OCI-LY7 (cell line): Measurements from ENCODE around the gene LRP1-AS. TPM values are rescaled to one million over a fixed set of nuclear protein-coding genes. Genes with fewer than 3 reads are reported as not detected.

ENCODE experiments used
- BruUV-seq: library from RNA; stranded (reverse); fragments of 400-500 nt; replicated peaks from 2 replicates; lab custom pipeline; 2021; lab: Mats Ljungman, UMichigan
- CTCF ChIA-PET: fragments of 300-600 bp; sonication (Branson Sonifier 250); formaldehyde crosslinking; loops from one replicate; lab custom pipeline; 2022; ENCODE audit warnings: antibody characterized with exemption; ENCODE audit not compliant: unreplicated experiment; lab: Charles Lee
- POLR2A ChIA-PET: fragments of 300-600 bp; sonication (Branson Sonifier 250); formaldehyde crosslinking; loops from one replicate; lab custom pipeline; 2022; ENCODE audit warnings: antibody characterized with exemption; lab: Charles Lee
- DNase-seq: peaks from one replicate; pipeline ENCODE4 v3.0.0-alpha.2; 2015; ENCODE audit warnings: low spot score
- H2AFZ ChIP-seq: fragments of 200-600 bp; sonication (generic), shearing (Covaris generic); 2 replicates; pipeline ENCODE4 v1.6.1; 2014; ENCODE audit warnings: mild to moderate bottlenecking, antibody characterized with exemption, low read length, moderate library complexity
- H3K27ac ChIP-seq: fragments of 200-600 bp; sonication (generic); 2 replicates; pipeline ENCODE4 v1.5.1; 2014; ENCODE audit warnings: mixed run types, low read depth, mild to moderate bottlenecking, moderate library complexity, low read length, inconsistent platforms; ENCODE audit not compliant: poor library complexity, severe bottlenecking
- H3K36me3 ChIP-seq: fragments of 200-600 bp; sonication (generic); 2 replicates; pipeline ENCODE4 v1.6.1; 2014; ENCODE audit warnings: mild to moderate bottlenecking, antibody characterized with exemption, low read length, moderate library complexity, mixed read lengths; ENCODE audit not compliant: insufficient read depth
- H3K4me1 ChIP-seq: fragments of 200-600 bp; sonication (generic); 2 replicates; pipeline ENCODE4 v1.5.1; 2014; ENCODE audit warnings: mild to moderate bottlenecking, low read length; ENCODE audit not compliant: insufficient read depth, poor library complexity, severe bottlenecking
- H3K4me2 ChIP-seq: fragments of 200-600 bp; sonication (generic); 2 replicates; pipeline ENCODE4 v1.6.1; 2014; ENCODE audit warnings: mild to moderate bottlenecking, low read length
- H3K4me3 ChIP-seq: fragments of 200-600 bp; sonication (generic); 2 replicates; pipeline ENCODE4 v1.5.1; 2014; ENCODE audit warnings: mild to moderate bottlenecking, low read depth, low read length; ENCODE audit not compliant: poor library complexity, severe bottlenecking
- H3K79me2 ChIP-seq: fragments of 200-600 bp; sonication (generic); 2 replicates; pipeline ENCODE4 v1.6.1; 2016; ENCODE audit warnings: low read depth, mild to moderate bottlenecking, low read length, moderate library complexity, mixed read lengths; ENCODE audit not compliant: insufficient read depth
- H3K9me2 ChIP-seq: fragments of 200-600 bp; sonication (generic); 2 replicates; pipeline ENCODE4 v1.6.1; 2016; ENCODE audit warnings: mild to moderate bottlenecking, low read length, mixed read lengths; ENCODE audit not compliant: insufficient read depth
- H3K9me3 ChIP-seq: fragments of 200-600 bp; sonication (generic); 2 replicates; pipeline ENCODE4 v1.6.1; 2014; ENCODE audit warnings: mild to moderate bottlenecking, mixed run types, low read length, mixed read lengths
- H4K20me1 ChIP-seq: fragments of 200-600 bp; sonication (generic); 2 replicates; pipeline ENCODE4 v1.6.1; 2014; ENCODE audit warnings: mild to moderate bottlenecking, antibody characterized with exemption, low read length, moderate library complexity, mixed read lengths; ENCODE audit not compliant: insufficient read depth
- CTCF ChIP-seq: fragments of 200-600 bp; sonication (generic); conservative IDR thresholded peaks from 2 replicates; pipeline ENCODE4 v1.5.1; 2014; ENCODE audit warnings: mild to moderate bottlenecking, antibody characterized with exemption, low read length, moderate library complexity, mixed read lengths
- EZH2phosphoT487 ChIP-seq: fragments of 200-600 bp; sonication (generic); IDR thresholded peaks from 2 replicates; pipeline ENCODE4 v1.6.1; 2018; ENCODE audit warnings: low read depth, borderline replicate concordance, mild to moderate bottlenecking, mixed run types, antibody characterized with exemption, low read length, moderate library complexity, mixed read lengths
- intact Hi-C: fragments of 100-400 bp; cut with micrococcal nuclease; formaldehyde crosslinking; loops from one replicate; pipeline ENCODE4 v1.10.0; 2022; ENCODE audit not compliant: unreplicated experiment
- total RNA-seq, 2 experiments: library from RNA; depleted of rRNA in 1 of 2; stranded (reverse); fragments of >200 nt in 1 of 2; shearing (Covaris generic) in 1 of 2; gene quantifications; 2 replicates each; pipeline ENCODE4 v1.2.3, GENCODE V29; 2014 to 2022

The LRP1-AS gene
- total RNA-seq, 2 experiments from 2014 or later: not detected

GRCh38 chr12:57185403-57185802 is 38.0 kb upstream of the LRP1-AS start:
- CTCF ChIA-PET: interaction anchor here (1.1 kb wide), 1 partner anchor 73 kb away, joined by 3 read pairs; no protein-coding TSS in a partner anchor
- intact Hi-C loops: no loop called here
- no peak overlapping the region for H2AFZ ChIP-seq
- no TSS peak for BruUV-seq
- H3K9me3 ChIP-seq: no peaks in the 10 kb centered on the region
- H3K36me3 ChIP-seq: no peaks in the 10 kb centered on the region
- POLR2A ChIA-PET: no interaction called here
- H3K4me1 ChIP-seq: no peaks in the 10 kb centered on the region
- H3K79me2 ChIP-seq: no peaks in the 10 kb centered on the region
- no peaks in the 10 kb centered on the region for H4K20me1 ChIP-seq
- TF ChIP-seq EZH2phosphoT487: no peak
- H3K27ac ChIP-seq: no peak overlapping the region
- H3K4me3 ChIP-seq: no peak overlapping the region
- DNase-seq: no peak
- H3K4me2 ChIP-seq: no peak overlapping the region
- H3K9me2 ChIP-seq: no peaks in the 10 kb centered on the region

- Histone ChIP-seq H4K20me1 (no peaks in the 10 kb centered on the region), H3K4me1 (no peaks in the 10 kb centered on the region), H3K9me2 (no peaks in the 10 kb centered on the region), H2AFZ (no peak overlapping the region), H3K27ac (no peak overlapping the region), H3K79me2 (no peaks in the 10 kb centered on the region), H3K4me2 (no peak overlapping the region), H3K36me3 (no peaks in the 10 kb centered on the region), H3K9me3 (no peaks in the 10 kb centered on the region), H3K4me3 (no peak overlapping the region)
- intact Hi-C loops: loop anchor here (1.0 to 5.0 kb wide), 3 partner anchors 60 to 177 kb away; partner anchors contain the start of gene ZBTB39
- TF ChIP-seq EZH2phosphoT487: no peak
- no peak for TF ChIP-seq CTCF
- no peak for DNase-seq
- ChIA-PET POLR2A (no interaction called here), CTCF (interaction anchor here (0.7 to 2.7 kb wide), 3 partner anchors 56 to 72 kb away, joined by 3 to 8 read pairs (median 5); partner anchors contain the start of gene LRP1)
- BruUV-seq: no TSS peak
Observed at GRCh38 chr12:57183939-57184725, 36.7 kb upstream of the LRP1-AS start.

GRCh38 chr12:57182918-57183575 is 35.6 kb upstream of the LRP1-AS start:
- ChIA-PET CTCF (interaction anchor here (0.6 to 2.7 kb wide), 3 partner anchors 49 to 71 kb away, joined by 3 to 8 read pairs (median 3); no protein-coding TSS in a partner anchor), POLR2A (interaction anchor here (1.0 kb wide), 1 partner anchor 59 kb away, joined by 3 read pairs; no protein-coding TSS in a partner anchor)
- Histone ChIP-seq H3K79me2 (no peaks in the 10 kb centered on the region), H3K4me2 (no peak overlapping the region), H3K36me3 (no peaks in the 10 kb centered on the region), H3K4me3 (no peak overlapping the region), H4K20me1 (no peaks in the 10 kb centered on the region), H2AFZ (no peak overlapping the region), H3K9me3 (no peaks in the 10 kb centered on the region), H3K27ac (no peak overlapping the region), H3K9me2 (no peaks in the 10 kb centered on the region), H3K4me1 (peaks cover 4% of the 10 kb centered on the region)
- peak; percentile 80 for DNase-seq
- intact Hi-C loops: loop anchor here (1.0 to 5.0 kb wide), 3 partner anchors 59 to 176 kb away; partner anchors contain the start of gene ZBTB39
- TF ChIP-seq EZH2phosphoT487: no peak
- TF ChIP-seq CTCF: peak; percentile 93
- BruUV-seq: no TSS peak
